Activated naive CD4-positive, alpha-beta T cell treated with anti-CD3 and anti-CD28 coated beads, Interleukin-2, amount 10 ng/mL, durations not matched to agents 7 days and 5 days (primary cell): ENCODE measurements around the gene FBXW9.
A peak's percentile ranks its signal among the peaks of the same experiment; 100 is the strongest.
"Not testable (repeated sequence)": the region's sequence is repeated elsewhere in the genome, so short reads cannot be mapped to it uniquely, and the experiment has no call there.

Experiments used
- CTCF ChIA-PET: fragments of 350-600 bp; sonication (Branson Sonifier 250); formaldehyde crosslinking; loops from one replicate; lab custom pipeline; 2021; ENCODE audit warnings: antibody characterized with exemption; lab: Charles Lee
- DNase-seq: peaks from one replicate; pipeline ENCODE4 v3.0.0-alpha.2; 2020
- H3K27ac Mint-ChIP-seq: one replicate; pipeline ENCODE4 v1.8.0; 2021; ENCODE audit warnings: mild to moderate bottlenecking, moderate library complexity, mixed read lengths
- H3K27me3 Mint-ChIP-seq: one replicate; pipeline ENCODE4 v1.8.0; 2021; ENCODE audit warnings: mild to moderate bottlenecking, mixed read lengths
- H3K36me3 Mint-ChIP-seq: one replicate; pipeline ENCODE4 v1.8.0; 2021; ENCODE audit warnings: mixed read lengths
- H3K4me1 Mint-ChIP-seq: one replicate; pipeline ENCODE4 v1.8.0; 2021; ENCODE audit warnings: mixed read lengths
- H3K4me3 Mint-ChIP-seq: one replicate; pipeline ENCODE4 v1.8.0; 2021; ENCODE audit warnings: mild to moderate bottlenecking, moderate library complexity, mixed read lengths
- H3K9me3 Mint-ChIP-seq: one replicate; pipeline ENCODE4 v1.8.0; 2021; ENCODE audit warnings: mixed read lengths

The FBXW9 gene

DNA sequence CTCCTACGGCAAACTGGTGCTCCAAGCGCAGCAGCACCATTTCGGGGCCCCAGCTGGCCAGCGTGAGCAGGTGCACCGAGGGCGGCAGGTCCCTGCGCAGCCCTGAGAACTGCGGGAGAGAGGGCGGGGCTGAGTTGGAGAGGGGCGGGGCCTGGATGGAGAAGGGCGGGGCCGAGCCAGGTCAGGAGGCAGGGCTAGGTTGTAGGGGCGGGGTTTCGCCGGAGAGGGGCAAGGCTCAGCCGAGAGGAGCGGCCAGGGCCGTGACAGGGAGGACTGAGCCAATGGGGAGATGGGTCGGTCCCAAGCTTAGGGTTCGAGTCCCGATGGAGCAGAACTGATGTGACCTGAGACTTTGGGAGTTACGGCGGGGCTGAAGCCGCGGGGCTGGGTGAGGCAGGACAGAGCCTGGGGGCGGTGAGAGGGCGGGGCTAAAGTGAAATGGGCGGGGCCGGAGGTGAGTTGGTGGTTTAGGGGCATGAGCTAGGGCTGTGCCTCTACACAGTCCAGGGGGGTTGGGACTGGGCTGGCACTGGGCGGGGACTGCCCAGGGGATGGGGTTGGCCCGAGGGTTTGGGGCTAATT is 48.9 kb downstream of the FBXW9 start:
- Mint-ChIP-seq H3K27ac (no peak overlapping the region), H3K27me3 (no peaks in the 10 kb centered on the region), H3K4me3 (no peak overlapping the region), H3K4me1 (peaks cover 8% of the 10 kb centered on the region), H3K9me3 (no peaks in the 10 kb centered on the region), H3K36me3 (peaks cover 41% of the 10 kb centered on the region)
- DNase-seq = no peak
- CTCF ChIA-PET = no interaction called here

GRCh38 chr19:12647047-12647446 is 49.4 kb downstream of the FBXW9 start:
- Mint-ChIP-seq H3K27me3 (no peaks in the 10 kb centered on the region), H3K4me1 (peaks cover 8% of the 10 kb centered on the region), H3K36me3 (peaks cover 39% of the 10 kb centered on the region), H3K4me3 (no peak overlapping the region), H3K27ac (peak overlapping the region; percentile 28), H3K9me3 (no peaks in the 10 kb centered on the region)
- CTCF ChIA-PET = no interaction called here
- no peak for DNase-seq

DNA sequence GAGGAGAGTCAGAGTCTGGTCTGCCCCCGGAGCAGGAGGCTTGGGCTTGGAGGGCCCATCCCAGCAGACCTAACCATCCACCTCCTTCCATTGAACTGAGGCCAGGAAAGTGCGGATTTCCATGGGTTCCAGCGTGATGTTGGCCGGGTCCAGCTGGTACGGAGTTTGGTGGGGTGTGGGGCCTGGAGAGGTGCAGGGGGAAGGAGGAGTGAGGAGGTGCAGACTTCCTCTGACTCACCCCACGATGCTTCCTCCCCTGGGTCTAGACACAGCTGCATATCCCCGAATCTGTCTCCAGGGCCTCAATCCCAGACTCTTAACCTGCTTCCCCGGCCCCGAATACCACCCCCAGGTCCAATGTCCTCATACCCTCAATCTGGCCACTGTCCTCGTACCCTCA is 49.9 kb downstream of the FBXW9 start:
- H3K27me3 Mint-ChIP-seq = no peaks in the 10 kb centered on the region
- peaks cover 34% of the 10 kb centered on the region for H3K36me3 Mint-ChIP-seq
- H3K4me1 Mint-ChIP-seq = peaks cover 8% of the 10 kb centered on the region
- CTCF ChIA-PET = no interaction called here
- H3K9me3 Mint-ChIP-seq = no peaks in the 10 kb centered on the region
- H3K4me3 Mint-ChIP-seq = no peak overlapping the region
- no peak for DNase-seq
- peak overlapping the region; percentile 28 for H3K27ac Mint-ChIP-seq

DNA sequence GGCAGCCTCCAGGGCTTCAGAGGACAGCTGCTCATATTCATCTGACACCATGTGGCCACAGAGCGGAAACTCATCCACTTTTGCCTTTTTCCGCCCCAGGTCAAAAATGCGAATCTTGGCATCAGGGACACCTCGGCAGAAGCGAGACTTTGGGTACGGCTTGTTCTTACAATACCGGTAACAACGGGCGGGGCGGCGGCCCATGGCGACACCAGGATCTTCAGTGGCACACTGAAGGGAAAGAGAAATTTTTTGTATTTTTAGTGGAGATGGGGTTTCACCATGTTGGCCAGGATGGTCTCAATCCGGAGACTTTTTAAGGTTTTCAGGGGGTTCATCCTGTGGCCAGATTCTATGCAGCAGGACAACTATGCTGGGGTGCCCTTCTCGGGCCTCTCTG is 52.7 kb downstream of the FBXW9 start:
- peaks cover 23% of the 10 kb centered on the region for H3K4me1 Mint-ChIP-seq
- H3K27ac Mint-ChIP-seq, H3K4me3 Mint-ChIP-seq, H3K27me3 Mint-ChIP-seq, CTCF ChIA-PET, DNase-seq, H3K9me3 Mint-ChIP-seq: not testable (repeated sequence)
- H3K36me3 Mint-ChIP-seq = peaks cover 22% of the 10 kb centered on the region

DNA sequence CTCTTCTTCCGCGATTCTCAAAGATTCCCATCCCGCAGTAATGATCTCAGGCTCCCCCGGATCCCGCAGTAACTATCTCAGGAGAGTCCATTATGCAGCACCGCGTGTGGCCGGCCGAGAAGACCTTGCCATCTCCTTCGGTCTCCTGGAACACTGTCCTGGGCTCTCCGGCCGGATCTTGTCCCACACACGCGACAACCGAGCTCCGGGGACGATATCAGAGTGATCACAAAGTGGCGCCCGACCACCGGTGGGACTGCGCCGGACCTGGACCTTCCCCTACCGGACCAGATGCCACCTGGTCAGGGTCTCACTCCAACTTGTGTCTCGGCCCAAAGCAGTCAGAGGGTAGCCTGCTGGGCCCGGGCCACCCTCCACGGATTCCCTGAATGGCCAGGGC is 53.9 kb downstream of the FBXW9 start:
- Mint-ChIP-seq H3K27me3 (peaks cover 4% of the 10 kb centered on the region), H3K27ac (no peak overlapping the region), H3K9me3 (no peaks in the 10 kb centered on the region), H3K4me3 (no peak overlapping the region), H3K4me1 (peaks cover 20% of the 10 kb centered on the region), H3K36me3 (peaks cover 17% of the 10 kb centered on the region)
- CTCF ChIA-PET = interaction anchor here (0.7 kb wide), 1 partner anchor 79 kb away, joined by 3 read pairs; no protein-coding TSS in a partner anchor
- no peak for DNase-seq

- CTCF ChIA-PET = no interaction called here
- peaks cover 18% of the 10 kb centered on the region for H3K36me3 Mint-ChIP-seq
- peaks cover 4% of the 10 kb centered on the region for H3K27me3 Mint-ChIP-seq
- H3K27ac Mint-ChIP-seq = no peak overlapping the region
- no peak for DNase-seq
- H3K9me3 Mint-ChIP-seq = no peaks in the 10 kb centered on the region
- H3K4me1 Mint-ChIP-seq = peaks cover 18% of the 10 kb centered on the region
- H3K4me3 Mint-ChIP-seq = no peak overlapping the region
Measured at GRCh38 chr19:12641456-12641855, 55.0 kb downstream of the FBXW9 start.

- Mint-ChIP-seq H3K27ac (peak overlapping the region; percentile 72), H3K4me1 (peaks cover 24% of the 10 kb centered on the region), H3K27me3 (peaks cover 4% of the 10 kb centered on the region), H3K4me3 (peak overlapping the region; percentile 51), H3K9me3 (no peaks in the 10 kb centered on the region), H3K36me3 (peaks cover 17% of the 10 kb centered on the region)
- CTCF ChIA-PET = interaction anchor here (0.7 to 1.8 kb wide), 11 partner anchors 10 to 77 kb away, joined by 3 to 6 read pairs (median 3); partner anchors contain the start of genes MAN2B1, WDR83, ZNF490 and ZNF791
- peak; percentile 90 for DNase-seq
Measured at GRCh38 chr19:12639901-12640613, 56.4 kb downstream of the FBXW9 start.
